Activated T-cell treated with anti-CD3 and anti-CD28 coated beads for 1 hour (primary cell): ENCODE results near the gene MECP2.

Experiments
- DNase-seq: peaks from one replicate; pipeline ENCODE4 v3.0.0-alpha.2; 2020; ENCODE audit warnings: low read depth

The MECP2 gene

GRCh38 chrX:154032653-154033052 is 64.9 kb downstream of the MECP2 start:
- DNase-seq = no peak

GRCh38 chrX:154032160-154032559 is 65.4 kb downstream of the MECP2 start:
- no peak for DNase-seq

DNA sequence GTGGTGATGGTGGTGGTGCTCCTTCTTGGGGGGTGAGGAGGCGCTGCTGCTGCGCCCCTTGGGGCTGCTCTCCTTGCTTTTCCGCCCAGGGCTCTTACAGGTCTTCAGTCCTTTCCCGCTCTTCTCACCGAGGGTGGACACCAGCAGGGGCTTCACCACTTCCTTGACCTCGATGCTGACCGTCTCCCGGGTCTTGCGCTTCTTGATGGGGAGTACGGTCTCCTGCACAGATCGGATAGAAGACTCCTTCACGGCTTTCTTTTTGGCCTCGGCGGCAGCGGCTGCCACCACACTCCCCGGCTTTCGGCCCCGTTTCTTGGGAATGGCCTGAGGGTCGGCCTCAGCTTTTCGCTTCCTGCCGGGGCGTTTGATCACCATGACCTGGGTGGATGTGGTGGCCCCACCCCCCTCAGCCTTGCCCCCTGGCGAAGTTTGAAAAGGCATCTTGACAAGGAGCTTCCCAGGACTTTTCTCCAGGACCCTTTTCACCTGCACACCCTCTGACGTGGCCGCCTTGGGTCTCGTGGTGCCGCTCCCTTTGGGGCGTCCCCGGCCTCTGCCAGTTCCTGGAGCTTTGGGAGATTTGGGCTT is 66.7 kb downstream of the MECP2 start:
- DNase-seq = no peak

DNA sequence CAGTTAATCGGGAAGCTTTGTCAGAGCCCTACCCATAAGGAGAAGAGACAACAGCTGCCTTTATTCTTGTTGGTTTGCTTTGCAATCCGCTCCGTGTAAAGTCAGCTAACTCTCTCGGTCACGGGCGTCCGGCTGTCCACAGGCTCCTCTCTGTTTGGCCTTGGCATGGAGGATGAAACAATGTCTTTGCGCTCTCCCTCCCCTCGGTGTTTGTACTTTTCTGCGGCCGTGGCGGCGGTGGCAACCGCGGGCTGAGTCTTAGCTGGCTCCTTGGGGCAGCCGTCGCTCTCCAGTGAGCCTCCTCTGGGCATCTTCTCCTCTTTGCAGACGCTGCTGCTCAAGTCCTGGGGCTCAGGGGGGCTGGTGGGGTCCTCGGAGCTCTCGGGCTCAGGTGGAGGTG is 67.3 kb downstream of the MECP2 start:
- DNase-seq = no peak

GRCh38 chrX:154029439-154029838 is 68.1 kb downstream of the MECP2 start:
- no peak for DNase-seq

DNA sequence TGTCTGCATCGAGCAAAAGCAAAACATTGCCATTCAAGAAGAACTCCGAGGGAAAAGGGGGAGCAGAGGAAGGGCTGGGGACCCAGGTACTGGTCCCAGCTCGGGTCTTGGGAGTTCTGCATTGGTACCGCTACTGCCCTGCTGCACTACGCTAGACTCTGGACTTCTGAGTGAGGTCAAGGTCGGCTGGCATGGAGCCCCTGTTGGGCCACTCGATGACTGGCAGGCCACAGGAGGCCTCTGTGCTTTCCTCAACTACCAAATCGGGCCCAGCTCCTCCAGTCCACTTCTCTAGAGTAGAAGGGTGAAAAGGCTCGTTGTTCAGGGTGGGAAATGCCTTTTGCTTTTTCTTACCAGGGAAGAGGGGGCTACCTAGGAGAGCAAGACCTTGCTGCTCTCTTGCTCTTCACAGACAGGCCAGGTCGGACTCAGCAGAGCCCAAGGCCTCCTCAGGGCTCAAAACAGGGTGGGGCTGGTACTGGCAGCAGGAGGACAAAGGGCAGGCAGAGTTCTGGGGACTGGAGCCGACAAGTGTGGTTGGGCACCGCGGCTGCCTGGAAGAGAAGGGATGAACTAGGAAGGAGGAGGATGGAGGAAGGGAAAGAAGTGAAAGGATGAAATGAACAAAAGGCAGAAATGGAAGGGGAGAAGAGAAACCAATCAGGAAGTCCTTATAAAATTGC is 68.9 kb downstream of the MECP2 start:
- DNase-seq = no peak

DNA sequence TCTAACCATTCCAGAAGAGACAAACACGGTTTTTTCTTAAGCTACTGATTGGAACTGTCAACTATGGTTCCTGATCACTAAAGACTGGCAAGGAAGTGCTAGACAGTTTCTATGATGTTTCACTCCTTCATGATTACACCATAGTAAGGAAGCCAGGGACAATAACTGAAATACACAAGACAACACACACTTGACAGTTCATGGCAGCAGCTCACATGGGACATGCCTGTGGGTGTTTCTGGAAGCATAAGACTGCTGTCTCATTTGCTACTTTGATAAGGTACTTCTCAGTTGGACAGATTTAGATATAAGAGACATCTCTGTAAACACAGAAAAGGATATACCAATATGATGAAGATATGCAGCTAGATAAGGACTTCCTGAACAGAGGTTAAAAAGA is 69.5 kb downstream of the MECP2 start:
- no peak for DNase-seq

DNA sequence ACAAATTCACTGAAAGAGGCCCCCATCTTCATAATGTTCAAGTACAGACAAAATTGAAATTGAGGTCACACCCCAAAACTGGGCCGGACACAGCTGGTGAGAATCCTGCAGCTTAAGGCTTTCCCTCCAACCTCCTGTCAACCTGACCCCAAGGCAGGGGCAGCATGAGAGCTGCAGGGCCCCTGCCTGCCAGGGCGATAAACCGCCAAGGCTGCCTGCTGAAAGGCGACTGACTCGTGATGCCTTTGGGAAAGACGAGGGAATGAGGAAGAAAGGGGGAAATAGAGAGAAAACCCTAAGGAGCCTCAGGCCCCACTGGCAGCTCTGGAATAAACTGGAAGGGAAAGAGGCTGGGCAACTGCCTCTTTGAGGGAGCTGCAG is 70.5 kb downstream of the MECP2 start:
- DNase-seq = no peak

GRCh38 chrX:154026136-154027021 is 71.1 kb downstream of the MECP2 start:
- no peak for DNase-seq

DNA sequence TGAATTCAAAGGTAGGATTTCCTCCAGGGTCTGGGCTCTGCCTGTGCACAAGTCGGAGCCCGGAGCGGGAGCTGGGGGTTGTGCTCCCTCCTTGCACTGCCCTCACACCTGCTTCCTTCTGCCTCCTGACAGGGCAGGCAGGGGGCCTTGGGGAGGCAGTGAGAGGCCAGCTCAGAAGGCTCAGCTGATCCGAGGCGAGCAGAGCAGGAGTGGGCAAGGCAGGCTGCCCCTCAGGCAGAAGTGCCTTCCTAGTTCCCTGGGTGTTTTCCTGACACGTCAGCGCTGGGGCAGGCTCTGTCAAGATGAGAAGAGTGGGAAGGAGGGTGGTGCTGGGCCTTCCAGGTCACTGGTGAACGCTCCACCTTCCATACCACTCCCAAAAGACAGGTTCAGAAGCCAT is 72.3 kb downstream of the MECP2 start:
- no peak for DNase-seq

DNA sequence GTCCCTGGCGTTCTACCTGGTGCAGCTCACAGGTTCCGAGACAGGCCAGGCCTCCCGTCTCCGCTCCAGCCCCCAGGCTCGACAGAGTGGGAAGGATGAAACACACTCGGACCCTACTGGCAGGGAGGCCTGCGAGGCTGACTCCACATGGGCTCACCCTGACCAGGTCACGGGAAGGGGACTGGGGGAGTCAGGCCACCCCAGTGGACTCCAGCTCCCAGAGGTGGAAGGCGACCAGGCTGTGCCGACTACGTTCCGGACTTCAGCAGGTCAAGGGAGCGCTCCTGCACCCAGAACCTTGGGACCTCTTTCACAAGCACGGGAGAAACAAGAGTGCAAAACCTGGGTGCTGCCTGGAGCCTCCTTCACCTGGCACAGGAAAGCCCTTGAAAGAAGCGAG is 73.2 kb downstream of the MECP2 start:
- DNase-seq = no peak

DNA sequence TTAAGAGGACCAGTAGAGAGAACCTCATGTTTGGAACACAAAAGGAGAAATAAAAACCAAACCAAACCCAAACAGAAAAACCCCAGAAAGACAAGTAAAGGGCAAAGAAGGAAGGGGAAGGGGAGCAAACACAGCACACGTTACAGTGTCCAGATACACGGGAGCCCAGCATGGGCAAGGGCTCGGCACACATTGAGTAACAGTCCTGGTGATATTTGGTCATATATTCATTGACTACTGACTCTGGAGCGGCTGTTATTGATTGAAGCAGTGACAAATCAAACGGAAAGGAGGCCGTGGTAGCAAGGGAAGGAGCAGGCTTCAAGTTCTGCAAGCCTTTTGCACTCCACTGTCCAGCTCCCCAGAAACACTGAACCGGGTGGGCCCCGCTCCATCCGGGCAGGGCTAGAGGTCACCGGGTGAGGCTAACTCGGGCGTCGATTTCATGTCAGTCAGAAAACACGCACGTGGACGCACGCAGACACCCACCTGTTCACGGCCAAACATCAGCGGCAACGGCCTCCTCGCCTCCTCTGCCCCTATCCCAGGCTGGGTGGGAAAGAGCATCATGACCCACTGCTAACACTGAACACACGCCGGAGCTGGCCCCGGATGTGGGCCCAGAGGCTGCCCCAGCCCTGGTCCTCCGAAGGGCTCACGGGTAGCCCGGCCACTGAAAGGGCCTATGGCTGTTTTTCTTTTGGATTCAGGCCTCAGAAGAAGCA is 74.1 kb downstream of the MECP2 start:
- DNase-seq = no peak

DNA sequence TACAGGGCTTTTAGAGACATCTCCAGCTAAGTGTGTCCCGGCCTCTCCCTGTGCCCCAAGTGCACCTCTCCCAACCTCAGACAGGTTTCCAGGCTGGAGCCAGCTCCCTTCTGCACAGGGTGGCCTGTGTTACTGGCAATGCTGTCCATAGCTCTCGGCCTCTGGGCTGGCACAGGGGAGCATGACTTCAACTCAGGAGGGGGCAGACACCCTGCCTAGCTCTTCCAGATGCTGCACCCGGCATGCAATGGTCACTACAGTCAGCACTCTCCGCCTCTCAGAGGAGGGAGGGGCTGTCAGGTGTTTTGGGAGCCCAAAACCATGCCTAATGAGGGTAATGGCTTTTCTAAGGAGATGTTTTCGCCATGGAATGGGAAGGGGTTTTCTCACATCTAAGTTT is 75.4 kb downstream of the MECP2 start:
- no peak for DNase-seq

GRCh38 chrX:154021131-154021611 is 76.3 kb downstream of the MECP2 start:
- DNase-seq = no peak

DNA sequence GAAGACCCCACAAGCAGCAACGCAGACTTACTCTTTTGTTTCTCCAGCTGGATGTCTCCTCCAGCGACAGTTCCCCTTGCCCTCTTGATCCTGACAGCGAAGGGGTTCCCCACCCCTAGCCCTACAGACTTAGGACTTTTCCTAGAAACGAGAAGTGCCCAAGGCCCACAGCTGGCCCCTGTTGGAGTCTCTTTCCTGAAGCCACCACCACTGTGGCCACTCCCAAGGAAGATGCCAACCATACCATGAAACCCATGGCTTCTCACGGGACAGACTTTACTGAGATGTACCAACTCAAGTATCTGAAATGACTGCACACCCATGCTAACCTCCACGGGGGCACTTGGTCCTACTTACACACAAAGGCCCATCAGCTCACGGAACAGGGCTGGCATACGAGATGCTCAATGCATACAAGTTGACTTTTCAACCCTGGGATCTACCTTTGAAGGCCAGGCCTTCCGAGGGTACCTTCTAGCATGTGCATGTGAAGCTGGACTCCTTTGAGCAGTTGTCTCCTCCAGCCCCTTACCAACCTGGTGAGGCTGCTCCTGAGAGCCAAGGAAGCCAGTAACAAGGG is 76.9 kb downstream of the MECP2 start:
- no peak for DNase-seq

GRCh38 chrX:154019633-154020528 is 77.6 kb downstream of the MECP2 start, which contains the start of gene IRAK1:
Gene IRAK1 (minus strand): TSS chrX:154019902. CDS start chrX:154019812, 90 bp downstream.
- peak; percentile 36 for DNase-seq

DNA sequence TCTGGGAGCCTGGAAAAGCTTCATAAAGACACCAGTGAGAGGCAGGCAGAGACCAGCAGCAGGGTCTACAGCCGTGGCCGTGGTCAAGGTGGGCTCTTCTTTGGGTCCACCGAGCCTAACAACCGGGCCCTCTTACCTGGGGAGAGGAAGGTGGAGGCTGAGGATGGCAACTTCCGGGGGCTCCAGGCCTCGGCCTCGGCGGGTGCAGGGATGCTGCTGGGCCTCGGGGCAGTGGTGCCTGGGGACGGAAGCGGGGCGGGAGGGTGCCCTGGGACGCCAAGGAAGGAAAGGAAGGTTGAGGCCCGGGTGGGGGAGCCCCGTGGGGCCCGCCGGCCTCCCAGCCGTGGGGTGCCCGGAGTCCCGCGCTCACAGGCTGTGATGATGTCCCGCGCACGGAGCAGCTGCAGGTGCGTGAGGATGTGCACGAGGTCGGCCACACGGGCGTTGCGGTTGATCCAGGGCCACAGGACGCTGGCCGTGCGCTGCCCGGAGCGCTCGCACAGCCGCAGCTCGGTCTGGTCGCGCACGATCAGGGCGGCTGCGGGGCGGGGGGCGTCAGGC is 78.4 kb downstream of the MECP2 start:
- DNase-seq = no peak

- DNase-seq = no peak
Observed at GRCh38 chrX:154018518-154019060, 78.9 kb downstream of the MECP2 start.

DNA sequence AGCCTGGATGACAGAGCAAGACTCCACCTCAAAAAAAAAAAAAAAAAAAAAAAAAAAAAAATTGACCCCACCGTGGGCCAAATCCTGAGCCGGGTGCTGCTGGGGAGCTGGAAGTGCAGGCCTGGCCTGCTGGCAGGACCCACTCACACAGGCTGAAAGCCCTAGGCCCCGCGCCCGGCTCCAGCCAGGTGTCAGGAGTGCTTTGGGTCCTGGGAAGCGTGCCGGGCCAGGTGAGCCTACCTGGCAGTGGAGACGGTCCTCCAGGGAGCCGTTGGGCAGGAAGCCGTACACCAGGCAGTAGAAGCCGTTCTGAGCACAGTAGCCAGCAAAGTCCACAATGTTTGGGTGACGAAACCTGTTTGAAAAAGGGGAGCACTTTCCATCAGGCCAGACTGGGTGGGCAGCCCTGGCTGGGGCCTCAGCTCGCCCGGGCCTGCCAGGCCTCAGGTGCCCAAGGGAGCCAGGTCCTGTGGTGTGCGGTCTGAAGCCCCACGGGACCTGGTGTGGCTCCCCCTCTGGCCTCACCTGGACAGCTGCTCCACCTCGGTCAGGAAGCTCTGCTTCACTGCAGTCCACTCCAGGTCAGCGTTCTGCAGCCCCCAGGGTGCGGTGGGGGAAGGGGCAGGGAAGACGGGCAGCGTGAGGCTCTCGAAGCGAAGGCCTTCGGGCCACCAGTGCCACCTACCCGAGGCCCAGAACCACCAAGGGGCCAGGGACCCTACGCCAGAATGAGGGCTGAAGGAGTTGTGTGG is 79.6 kb downstream of the MECP2 start:
- no peak for DNase-seq
